ENCODE measurements around the gene ACTC1.

ACTC1 gene

DNA sequence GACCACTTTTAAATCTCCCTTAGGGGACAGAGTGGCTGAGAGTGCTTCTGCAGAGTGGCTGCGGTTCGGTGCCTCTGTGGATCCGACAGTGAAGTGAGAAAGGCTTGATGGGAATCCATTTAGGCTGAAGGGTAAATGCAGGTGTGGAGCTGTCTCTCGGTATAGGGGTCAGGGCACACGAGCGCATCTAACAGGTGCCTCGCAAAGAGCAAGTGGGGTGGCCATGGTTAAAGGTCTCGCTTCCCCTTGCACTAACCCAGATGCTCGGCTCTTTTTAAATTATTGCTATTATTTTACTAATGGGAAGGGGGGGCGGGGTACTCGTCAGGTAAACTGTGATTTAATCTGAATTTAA is 40.0 kb downstream of the ACTC1 start:
- no peak for DNase-seq

- peak; percentile 39 for DNase-seq
Observed at GRCh38 chr15:34754674-34755418, 40.5 kb downstream of the ACTC1 start, which contains the start of gene GJD2. Gene GJD2 (minus strand): TSS chr15:34754998. CDS start chr15:34754488, 510 bp downstream.

DNA sequence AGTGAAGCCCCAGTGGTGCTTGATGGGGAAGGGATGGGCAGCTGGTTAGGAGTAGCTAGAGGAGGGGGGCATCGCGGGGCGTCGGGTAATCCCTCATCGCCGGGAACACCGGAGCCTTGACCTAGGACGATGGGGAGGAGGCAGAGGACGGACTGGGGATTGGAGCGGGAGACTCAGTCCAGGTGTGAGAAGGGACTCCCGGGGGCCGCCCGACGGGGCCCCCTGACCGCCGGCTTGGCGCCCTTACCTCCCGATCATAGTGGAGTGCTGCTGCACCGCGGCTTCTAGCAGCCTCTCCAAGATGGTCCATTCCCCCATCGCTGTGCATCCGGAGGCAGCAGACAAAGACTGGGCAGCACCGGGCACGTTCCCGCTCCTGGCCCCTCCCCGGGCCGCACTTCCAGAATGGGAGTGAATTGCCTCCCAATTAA is 41.2 kb downstream of the ACTC1 start:
- DNase-seq, result peak; percentile 6

GRCh38 chr15:34753236-34753894 is 42.0 kb downstream of the ACTC1 start:
- no peak for DNase-seq

GRCh38 chr15:34749691-34750090 is 45.7 kb downstream of the ACTC1 start:
- no peak for DNase-seq
